Measurements from ENCODE around the gene MSX1. TPM values are rescaled to one million over a fixed set of nuclear protein-coding genes. Genes with fewer than 3 reads are reported as not detected.

The MSX1 gene
- total RNA-seq, 3 donors from 2014 or later (not counting 1 experiment from before 2014, with no cell fraction given): not detected

GRCh38 chr4:4876945-4877661 lies 17.6 kb downstream of the MSX1 start:
- no peak for TF ChIP-seq CTCF (IDR thresholded peaks at IDR 0.05)
- DNase-seq (no peak), ATAC-seq (no peak)
- Histone ChIP-seq H3K9me3 (ENCODE audit: control insufficient read depth, insufficient read depth, low read length) (no peaks in the 10 kb centered on the region), H3K4me1 (ENCODE audit: control insufficient read depth, insufficient read depth, low read length) (no peaks in the 10 kb centered on the region), H3K27ac (ENCODE audit: low read length) (no peak overlapping the region), H3K4me3 (ENCODE audit: low read length) (no peak overlapping the region), H3K36me3 (ENCODE audit: control insufficient read depth, insufficient read depth, low read length) (no peaks in the 10 kb centered on the region), H3K27me3 (ENCODE audit: control insufficient read depth, insufficient read depth, low read length) (peaks cover 26% of the 10 kb centered on the region)
- no peak overlapping the region for H3K4me3 Mint-ChIP-seq
- intact Hi-C loops (cut with micrococcal nuclease): no loop called here
- H3K9me3 Mint-ChIP-seq: no peaks in the 10 kb centered on the region
- H3K4me1 Mint-ChIP-seq: no peaks in the 10 kb centered on the region
- peaks cover 36 to 59% of the 10 kb centered on the region in 2 donors for H3K27me3 Mint-ChIP-seq (ENCODE audit: low read depth in 2 of 2)
- WGBS (ENCODE audit: insufficient coverage): 86% methylated on average over 12 of the region's 12 CpGs
- H3K27ac Mint-ChIP-seq: no peak overlapping the region
- H3K36me3 Mint-ChIP-seq: no peaks in the 10 kb centered on the region

- DNase-seq (no peak), ATAC-seq (no peak)
- H3K36me3 Mint-ChIP-seq: no peaks in the 10 kb centered on the region
- no peaks in the 10 kb centered on the region for H3K9me3 Mint-ChIP-seq
- no peak overlapping the region for H3K27ac Mint-ChIP-seq
- Histone ChIP-seq H3K4me1 (ENCODE audit: control insufficient read depth, insufficient read depth, low read length) (no peaks in the 10 kb centered on the region), H3K4me3 (ENCODE audit: low read length) (no peak overlapping the region), H3K9me3 (ENCODE audit: control insufficient read depth, insufficient read depth, low read length) (no peaks in the 10 kb centered on the region), H3K27me3 (ENCODE audit: control insufficient read depth, insufficient read depth, low read length) (peaks cover 5% of the 10 kb centered on the region), H3K27ac (ENCODE audit: low read length) (no peak overlapping the region), H3K36me3 (ENCODE audit: control insufficient read depth, insufficient read depth, low read length) (no peaks in the 10 kb centered on the region)
- no peak for TF ChIP-seq CTCF (IDR thresholded peaks at IDR 0.05)
- WGBS (ENCODE audit: insufficient coverage): 67% methylated on average over 1 of the region's 2 CpGs
- H3K4me1 Mint-ChIP-seq: no peaks in the 10 kb centered on the region
- intact Hi-C loops (cut with micrococcal nuclease): no loop called here
- H3K4me3 Mint-ChIP-seq: no peak overlapping the region
- peaks cover 29 to 43% of the 10 kb centered on the region in 2 donors for H3K27me3 Mint-ChIP-seq (ENCODE audit: low read depth in 2 of 2)
Observed at GRCh38 chr4:4880492-4880891, 21.0 kb downstream of the MSX1 start.

- H3K27me3 ChIP-seq (ENCODE audit: control insufficient read depth, insufficient read depth, low read length): no peaks in the 10 kb centered on the region
- H3K4me3 ChIP-seq (ENCODE audit: low read length): no peak overlapping the region
- no peak overlapping the region for H3K27ac ChIP-seq (ENCODE audit: low read length)
- H3K4me1 ChIP-seq (ENCODE audit: control insufficient read depth, insufficient read depth, low read length): no peaks in the 10 kb centered on the region
- Mint-ChIP-seq H3K4me1 (no peaks in the 10 kb centered on the region), H3K4me3 (no peak overlapping the region), H3K9me3 (no peaks in the 10 kb centered on the region), H3K27me3 (ENCODE audit: low read depth in 2 of 2) (peaks cover 25 to 36% of the 10 kb centered on the region in 2 donors), H3K27ac (no peak overlapping the region), H3K36me3 (no peaks in the 10 kb centered on the region)
- ATAC-seq (no peak), DNase-seq (no peak)
- no peaks in the 10 kb centered on the region for H3K36me3 ChIP-seq (ENCODE audit: control insufficient read depth, insufficient read depth, low read length)
- intact Hi-C loops (cut with micrococcal nuclease): no loop called here
- no peaks in the 10 kb centered on the region for H3K9me3 ChIP-seq (ENCODE audit: control insufficient read depth, insufficient read depth, low read length)
- no peak for TF ChIP-seq CTCF (IDR thresholded peaks at IDR 0.05)
- 82% methylated on average over 1 of the region's 2 CpGs for WGBS (ENCODE audit: insufficient coverage)
Observed at GRCh38 chr4:4881432-4881831, 22.0 kb downstream of the MSX1 start.

- Histone ChIP-seq H3K4me3 (ENCODE audit: low read length) (no peak overlapping the region), H3K4me1 (ENCODE audit: control insufficient read depth, insufficient read depth, low read length) (no peaks in the 10 kb centered on the region), H3K9me3 (ENCODE audit: control insufficient read depth, insufficient read depth, low read length) (no peaks in the 10 kb centered on the region), H3K36me3 (ENCODE audit: control insufficient read depth, insufficient read depth, low read length) (no peaks in the 10 kb centered on the region), H3K27ac (ENCODE audit: low read length) (no peak overlapping the region), H3K27me3 (ENCODE audit: control insufficient read depth, insufficient read depth, low read length) (no peaks in the 10 kb centered on the region)
- intact Hi-C loops (cut with micrococcal nuclease): no loop called here
- H3K4me1 Mint-ChIP-seq: no peaks in the 10 kb centered on the region
- ATAC-seq (no peak), DNase-seq (no peak)
- no peaks in the 10 kb centered on the region for H3K9me3 Mint-ChIP-seq
- 99% methylated on average over 4 of the region's 4 CpGs for WGBS (ENCODE audit: insufficient coverage)
- H3K4me3 Mint-ChIP-seq: no peak overlapping the region
- no peaks in the 10 kb centered on the region for H3K36me3 Mint-ChIP-seq
- no peak overlapping the region for H3K27ac Mint-ChIP-seq
- peaks cover 26 to 38% of the 10 kb centered on the region in 2 donors for H3K27me3 Mint-ChIP-seq (ENCODE audit: low read depth in 2 of 2)
- no peak for TF ChIP-seq CTCF (IDR thresholded peaks at IDR 0.05)
Observed at GRCh38 chr4:4884611-4885010, 25.1 kb downstream of the MSX1 start.

All from natural killer cell (primary cell).